ENCODE results near the gene ELL2. TPM values are rescaled to one million over a fixed set of nuclear protein-coding genes. Genes with fewer than 3 reads are reported as not detected.

Gene ELL2
- total RNA-seq, 3 donors from 2014 or later: 95.7 to 211 (median 168) TPM

DNA sequence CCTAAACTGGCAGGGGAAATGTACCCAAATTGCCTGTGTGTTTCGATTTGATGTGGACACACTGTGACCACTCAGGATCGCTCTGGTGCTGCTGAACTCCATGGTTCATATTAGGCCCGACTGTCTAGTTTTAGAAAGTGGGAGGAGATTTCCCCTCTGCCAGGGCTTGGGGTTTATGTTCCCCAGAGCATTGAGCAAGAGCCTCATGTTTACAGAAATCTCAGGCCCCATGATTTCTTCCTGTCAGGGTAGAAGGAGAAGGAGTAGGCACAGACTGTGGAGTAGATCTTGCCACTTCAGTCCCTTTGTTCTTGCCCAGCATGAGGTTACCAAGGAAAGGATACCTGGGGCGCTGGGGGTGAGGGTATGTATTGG lies 98.3 kb downstream of the ELL2 start:
- Histone ChIP-seq H3K36me3 (no peaks in the 10 kb centered on the region), H3K9me3 (no peaks in the 10 kb centered on the region), H3K4me3 (no peak overlapping the region), H3K4me1 (no peaks in the 10 kb centered on the region), H3K27ac (peak overlapping the region; percentile 59 to 61), H3K27me3 (no peaks in the 10 kb centered on the region)
- TF ChIP-seq POLR2A (IDR thresholded peaks at IDR 0.05) (no peak), CTCF (IDR thresholded peaks at IDR 0.05) (no peak), POLR2AphosphoS5 (IDR thresholded peaks at IDR 0.05) (peak; percentile 20 to 50 (median 50))
- intact Hi-C loops (cut with DNase I; ENCODE audit: low total_unique reads): no loop called here
- no peak for DNase-seq (ENCODE audit: low spot score in 2 of 2)

- H3K27me3 ChIP-seq: no peaks in the 10 kb centered on the region
- H3K4me1 ChIP-seq: no peaks in the 10 kb centered on the region
- DNase-seq (ENCODE audit: low spot score in 2 of 2): no peak
- intact Hi-C loops (cut with DNase I; ENCODE audit: low total_unique reads): no loop called here
- no peaks in the 10 kb centered on the region for H3K9me3 ChIP-seq
- peak overlapping the region; percentile 59 to 61 for H3K27ac ChIP-seq
- no peak for TF ChIP-seq POLR2AphosphoS5 (IDR thresholded peaks at IDR 0.05)
- TF ChIP-seq CTCF (IDR thresholded peaks at IDR 0.05): no peak
- no peak for TF ChIP-seq POLR2A (IDR thresholded peaks at IDR 0.05)
- no peaks in the 10 kb centered on the region for H3K36me3 ChIP-seq
- no peak overlapping the region for H3K4me3 ChIP-seq
Observed at GRCh38 chr5:95862671-95863382, 98.8 kb downstream of the ELL2 start.

- Histone ChIP-seq H3K9me3 (no peaks in the 10 kb centered on the region), H3K36me3 (no peaks in the 10 kb centered on the region), H3K4me1 (no peaks in the 10 kb centered on the region), H3K4me3 (peak overlapping the region in 1 of 3 donors; percentile 9), H3K27ac (peak overlapping the region; percentile 59 to 61), H3K27me3 (no peaks in the 10 kb centered on the region)
- no peak for TF ChIP-seq POLR2A (IDR thresholded peaks at IDR 0.05)
- TF ChIP-seq CTCF (IDR thresholded peaks at IDR 0.05): peak in 1 of 3 donors; percentile 15
- no peak for DNase-seq (ENCODE audit: low spot score in 2 of 2)
- intact Hi-C loops (cut with DNase I; ENCODE audit: low total_unique reads): no loop called here
Observed at GRCh38 chr5:95861864-95862561, 99.6 kb downstream of the ELL2 start.

DNA sequence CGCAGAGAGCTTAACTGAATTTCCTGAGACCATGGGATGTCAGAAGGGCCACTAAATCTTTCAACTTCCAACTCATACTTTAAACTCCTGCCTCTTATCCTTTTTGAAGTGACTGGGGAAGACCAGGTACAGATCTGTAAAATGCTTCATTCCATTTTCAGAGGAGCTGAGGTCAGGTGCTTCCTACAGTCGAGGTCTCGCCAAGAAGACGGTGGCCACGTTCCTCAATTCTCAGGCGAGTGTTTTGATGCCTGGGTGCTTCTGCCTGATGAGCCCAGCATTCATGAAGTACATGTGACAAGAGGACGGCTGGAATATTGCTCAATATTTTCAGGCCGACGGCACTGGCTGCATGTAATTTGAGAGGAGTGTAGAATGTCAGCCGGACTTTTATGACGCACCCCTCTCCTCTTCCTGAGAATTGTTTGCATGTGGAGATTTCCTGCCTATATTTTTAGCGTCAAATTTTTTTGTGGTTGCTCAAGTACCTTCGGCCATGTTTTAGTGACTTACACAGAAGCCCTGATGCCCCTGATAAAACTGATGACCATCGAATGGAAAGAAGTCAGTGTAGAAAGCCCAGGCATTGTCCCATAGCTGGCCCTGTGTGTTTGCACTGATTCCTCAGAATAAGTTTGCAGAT lies 100.3 kb downstream of the ELL2 start:
- Histone ChIP-seq H3K9me3 (no peaks in the 10 kb centered on the region), H3K27me3 (no peaks in the 10 kb centered on the region), H3K27ac (peak overlapping the region; percentile 59 to 61), H3K4me3 (peak overlapping the region in 1 of 3 donors; percentile 9), H3K4me1 (peaks cover 0 to under 1% of the 10 kb centered on the region in 2 donors), H3K36me3 (no peaks in the 10 kb centered on the region)
- intact Hi-C loops (cut with DNase I; ENCODE audit: low total_unique reads): no loop called here
- TF ChIP-seq POLR2A (IDR thresholded peaks at IDR 0.05) (no peak), CTCF (IDR thresholded peaks at IDR 0.05) (peak in 1 of 3 donors; percentile 7), POLR2AphosphoS5 (IDR thresholded peaks at IDR 0.05) (peak; percentile 72 to 90 (median 78))
- DNase-seq (ENCODE audit: low spot score in 2 of 2): peak; percentile 69 to 72

GRCh38 chr5:95859661-95860060 lies 102.0 kb downstream of the ELL2 start:
- H3K4me1 ChIP-seq: peaks cover 0 to 6% of the 10 kb centered on the region in 2 donors
- H3K27me3 ChIP-seq: no peaks in the 10 kb centered on the region
- no peak for DNase-seq (ENCODE audit: low spot score in 2 of 2)
- no peak overlapping the region for H3K4me3 ChIP-seq
- intact Hi-C loops (cut with DNase I; ENCODE audit: low total_unique reads): no loop called here
- no peaks in the 10 kb centered on the region for H3K36me3 ChIP-seq
- H3K9me3 ChIP-seq: no peaks in the 10 kb centered on the region
- peak overlapping the region; percentile 84 to 87 for H3K27ac ChIP-seq
- TF ChIP-seq POLR2AphosphoS5 (IDR thresholded peaks at IDR 0.05): no peak
- TF ChIP-seq CTCF (IDR thresholded peaks at IDR 0.05): no peak
- TF ChIP-seq POLR2A (IDR thresholded peaks at IDR 0.05): no peak
